ENCODE data around the gene CLCN2.

DNA sequence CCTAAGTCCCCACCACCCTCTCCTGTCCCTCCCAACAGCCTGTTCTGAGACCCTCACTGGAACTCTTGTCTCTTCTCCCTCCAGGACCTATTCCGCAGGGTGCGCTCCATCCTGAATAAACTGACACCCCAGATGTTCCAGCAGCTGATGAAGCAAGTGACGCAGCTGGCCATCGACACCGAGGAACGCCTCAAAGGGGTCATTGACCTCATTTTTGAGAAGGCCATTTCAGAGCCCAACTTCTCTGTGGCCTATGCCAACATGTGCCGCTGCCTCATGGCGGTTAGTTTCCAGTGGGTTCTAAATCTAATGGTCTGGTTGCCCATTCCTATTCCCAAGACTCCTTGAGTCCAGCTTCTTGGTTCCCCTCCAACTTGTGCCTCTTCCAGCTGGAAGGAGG lies 37.7 kb downstream of the CLCN2 start:
- TF ChIP-seq POLR2AphosphoS5 (IDR thresholded peaks at IDR 0.05; ENCODE audit: low read depth, low read length) (no peak), POLR2A (IDR thresholded peaks at IDR 0.05; ENCODE audit: low read depth, low read length) (no peak), TAF1 (IDR thresholded peaks at IDR 0.05; ENCODE audit: borderline replicate concordance, low read depth, low read length) (no peak)
